ENCODE data around the gene OR5H14.

The OR5H14 gene

GRCh38 chr3:98147179-98147578 lies at the start of gene OR5H14:
OR5H14 (plus strand) TSS chr3:98147479; CDS start chr3:98149386, 1,907 bp downstream.
- no peak for TF ChIP-seq CTCF (conservative IDR thresholded peaks at IDR 0.05)
- no peak within 1 kb of the TSS for H3K27ac ChIP-seq

GRCh38 chr3:98099848-98100247 lies 47.4 kb upstream of the OR5H14 start:
- no peak overlapping the region for H3K27ac ChIP-seq

GRCh38 chr3:98108162-98108561 lies 39.1 kb upstream of the OR5H14 start:
- no peak for TF ChIP-seq CTCF (conservative IDR thresholded peaks at IDR 0.05)
- H3K27ac ChIP-seq: no peak overlapping the region

More at GRCh38 chr3:98099848-98100247, 47.4 kb upstream of the OR5H14 start:
- TF ChIP-seq CTCF (conservative IDR thresholded peaks at IDR 0.05): no peak

- peak overlapping the region; percentile 48 for H3K27ac ChIP-seq
- no peak for TF ChIP-seq CTCF (conservative IDR thresholded peaks at IDR 0.05)
Measured at GRCh38 chr3:98109807-98110549, 37.3 kb upstream of the OR5H14 start.

GRCh38 chr3:98110550-98110908 lies 36.8 kb upstream of the OR5H14 start:
- H3K27ac ChIP-seq: peak overlapping the region; percentile 48; the same call in 1 of the 2 replicates
- no peak for TF ChIP-seq CTCF (conservative IDR thresholded peaks at IDR 0.05)

GRCh38 chr3:98114264-98114663 lies 33.0 kb upstream of the OR5H14 start:
- no peak overlapping the region for H3K27ac ChIP-seq
- TF ChIP-seq CTCF (conservative IDR thresholded peaks at IDR 0.05): no peak

- H3K27ac ChIP-seq: no peak overlapping the region
- TF ChIP-seq CTCF (conservative IDR thresholded peaks at IDR 0.05): no peak
Measured at GRCh38 chr3:98115717-98116116, 31.6 kb upstream of the OR5H14 start.

Measured in VCaP (cell line).